ENCODE measurements around the gene EFS.

The EFS gene

DNA sequence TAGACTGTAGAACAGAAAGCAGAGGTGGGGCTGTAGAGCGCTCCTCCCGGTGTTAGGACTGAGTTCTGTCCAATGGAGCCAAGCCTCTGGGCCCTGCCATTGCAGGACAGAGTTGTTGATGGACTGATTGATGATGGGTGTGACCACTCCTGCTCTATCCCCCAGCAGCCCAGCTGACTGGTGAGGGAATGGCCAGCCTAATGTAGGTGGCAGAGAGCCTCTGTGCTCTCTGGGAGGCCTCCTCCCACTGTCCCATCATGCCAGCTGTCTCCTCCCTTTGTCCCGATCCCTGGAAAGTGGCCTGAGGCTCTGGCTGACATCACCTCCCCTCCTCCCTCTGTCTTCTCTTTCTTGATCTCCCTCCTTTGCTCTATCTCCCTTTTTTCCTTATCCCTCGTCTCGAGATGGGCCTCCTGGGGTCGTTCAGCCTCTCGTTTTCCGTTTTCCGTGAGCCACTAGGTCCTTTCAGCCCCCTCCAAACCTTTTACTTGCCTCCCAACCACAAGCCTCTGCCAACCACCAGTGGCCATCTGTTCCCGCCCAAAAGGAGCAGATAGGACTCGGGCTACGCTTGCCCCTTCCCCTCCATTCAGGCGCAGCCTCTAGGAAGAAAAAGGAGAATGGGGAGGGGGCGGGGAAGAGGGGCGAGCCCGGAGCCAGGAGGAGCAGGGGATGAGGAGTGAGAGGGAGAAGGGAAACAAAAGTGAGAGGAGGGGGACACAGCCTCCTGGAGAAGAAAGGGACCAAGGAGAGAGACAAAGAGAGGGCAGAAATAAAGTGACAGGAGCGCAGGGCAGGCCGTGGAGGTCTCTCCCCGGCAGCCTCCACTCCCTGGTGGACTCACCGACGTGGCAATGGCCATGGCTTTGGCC is 572 bp downstream of the EFS start:
- no peaks in the 10 kb centered on the region for H3K9me3 ChIP-seq
- in situ Hi-C loops (cut with MboI; ENCODE audit: low sequenced_read_pairs): no loop called here
- no peaks in the 10 kb centered on the region for H3K36me3 ChIP-seq (replicated peaks)
- no peak for DNase-seq (ENCODE audit: low spot score in 2 of 2)
- H3K27me3 ChIP-seq (ENCODE audit: low read depth): peaks cover 32% of the 10 kb centered on the region
- H3K4me3 ChIP-seq: no peak overlapping the region
- H3K4me1 ChIP-seq: no peaks in the 10 kb centered on the region

DNA sequence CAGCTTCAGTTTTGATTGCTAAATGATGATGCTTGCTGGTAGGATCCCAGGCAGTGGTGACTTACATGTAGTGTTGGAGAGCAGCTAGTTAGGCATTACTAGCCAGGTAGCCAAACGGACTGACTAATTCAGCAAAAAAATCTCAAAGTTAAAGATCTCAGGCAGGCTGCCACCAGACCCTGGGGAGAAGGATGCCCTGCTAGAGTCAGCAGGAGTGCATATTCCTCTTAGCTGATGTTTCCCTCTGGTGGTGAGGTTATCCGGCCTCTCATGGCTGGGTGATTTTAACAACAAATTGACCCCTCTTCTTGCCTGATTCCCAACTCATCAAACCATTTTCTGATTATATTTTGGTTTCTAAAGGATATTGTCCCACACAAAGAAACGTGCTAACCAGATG is 2.8 kb downstream of the EFS start:
- Histone ChIP-seq H3K9me3 (no peaks in the 10 kb centered on the region), H3K27me3 (ENCODE audit: low read depth) (peaks cover 34% of the 10 kb centered on the region), H3K4me1 (no peaks in the 10 kb centered on the region), H3K4me3 (no peak overlapping the region), H3K36me3 (replicated peaks) (no peaks in the 10 kb centered on the region)
- no peak for DNase-seq (ENCODE audit: low spot score in 2 of 2)
- in situ Hi-C loops (cut with MboI; ENCODE audit: low sequenced_read_pairs): no loop called here

DNA sequence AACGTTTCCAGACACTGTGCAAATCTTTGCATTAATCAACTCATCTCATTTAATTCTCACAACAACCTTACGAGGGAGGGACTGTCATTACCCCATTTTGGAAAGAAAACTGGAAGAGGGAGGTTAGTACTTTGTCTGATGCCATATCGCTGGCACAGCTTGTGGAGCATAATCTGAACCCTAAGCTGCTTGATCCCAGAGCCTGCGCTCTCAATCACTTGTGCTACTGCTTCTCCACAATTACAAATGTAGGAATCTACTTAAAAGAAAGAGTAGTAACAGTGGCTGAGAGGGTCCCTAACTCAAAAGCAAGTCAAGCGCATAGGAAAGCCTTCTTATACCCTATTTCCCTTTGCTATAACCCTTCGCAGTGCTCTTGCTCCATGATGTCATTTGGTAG is 3.2 kb downstream of the EFS start:
- H3K4me3 ChIP-seq: no peak overlapping the region
- no peak for DNase-seq (ENCODE audit: low spot score in 2 of 2)

DNA sequence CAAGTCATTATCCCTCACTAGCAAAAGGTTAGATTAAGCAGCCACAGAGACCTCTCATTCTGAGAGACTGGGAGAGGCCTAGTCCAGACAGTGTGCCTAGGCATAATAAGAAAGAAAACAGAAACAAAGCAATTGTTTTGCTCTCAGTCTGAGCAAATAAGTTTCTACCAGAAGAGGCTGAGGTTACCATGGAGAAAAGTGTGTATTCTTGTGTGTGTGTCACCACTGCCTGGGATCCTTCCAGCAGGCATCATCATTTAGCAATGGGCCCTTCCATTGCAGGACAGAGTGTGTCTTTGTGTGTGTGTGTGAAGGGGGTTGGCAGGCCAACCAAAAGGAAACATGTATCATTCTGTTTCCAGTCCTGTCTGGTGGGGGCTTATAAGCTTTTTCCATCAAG is 3.7 kb downstream of the EFS start:
- H3K27me3 ChIP-seq (ENCODE audit: low read depth): peaks cover 33% of the 10 kb centered on the region
- DNase-seq (ENCODE audit: low spot score in 2 of 2): no peak
- no peak overlapping the region for H3K4me3 ChIP-seq
- in situ Hi-C loops (cut with MboI; ENCODE audit: low sequenced_read_pairs): no loop called here
- no peaks in the 10 kb centered on the region for H3K4me1 ChIP-seq
- H3K36me3 ChIP-seq (replicated peaks): no peaks in the 10 kb centered on the region
- no peaks in the 10 kb centered on the region for H3K9me3 ChIP-seq

More for the DNA sequence above, 3.2 kb downstream of the EFS start:
- Histone ChIP-seq H3K4me1 (no peaks in the 10 kb centered on the region), H3K9me3 (no peaks in the 10 kb centered on the region), H3K36me3 (replicated peaks) (no peaks in the 10 kb centered on the region), H3K27me3 (ENCODE audit: low read depth) (peaks cover 34% of the 10 kb centered on the region)
- in situ Hi-C loops (cut with MboI; ENCODE audit: low sequenced_read_pairs): no loop called here

DNA sequence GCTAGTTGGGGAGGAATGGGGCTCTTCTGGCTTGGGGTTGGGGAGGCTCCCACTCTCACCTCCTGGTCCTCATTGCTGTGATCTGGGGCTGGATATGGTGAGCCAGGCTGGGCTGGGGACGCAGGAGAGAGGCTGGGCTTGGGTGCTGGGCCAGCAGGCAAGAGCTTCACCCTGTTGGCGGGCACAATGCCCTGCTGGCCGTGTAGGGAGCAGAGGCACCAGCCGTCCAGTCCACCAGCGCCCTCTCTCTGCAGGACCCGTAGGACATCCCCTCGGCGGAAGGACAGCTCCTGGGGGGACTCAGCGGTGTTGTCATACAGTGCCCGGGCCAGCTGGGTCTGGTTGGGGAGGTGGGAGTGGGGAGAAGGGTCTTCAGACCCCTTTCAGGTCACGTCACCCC is 4.5 kb downstream of the EFS start:
- no peak for DNase-seq (ENCODE audit: low spot score in 2 of 2)
- Histone ChIP-seq H3K27me3 (ENCODE audit: low read depth) (peaks cover 36% of the 10 kb centered on the region), H3K9me3 (no peaks in the 10 kb centered on the region), H3K4me1 (no peaks in the 10 kb centered on the region), H3K4me3 (no peak overlapping the region), H3K36me3 (replicated peaks) (no peaks in the 10 kb centered on the region)
- in situ Hi-C loops (cut with MboI; ENCODE audit: low sequenced_read_pairs): no loop called here

DNA sequence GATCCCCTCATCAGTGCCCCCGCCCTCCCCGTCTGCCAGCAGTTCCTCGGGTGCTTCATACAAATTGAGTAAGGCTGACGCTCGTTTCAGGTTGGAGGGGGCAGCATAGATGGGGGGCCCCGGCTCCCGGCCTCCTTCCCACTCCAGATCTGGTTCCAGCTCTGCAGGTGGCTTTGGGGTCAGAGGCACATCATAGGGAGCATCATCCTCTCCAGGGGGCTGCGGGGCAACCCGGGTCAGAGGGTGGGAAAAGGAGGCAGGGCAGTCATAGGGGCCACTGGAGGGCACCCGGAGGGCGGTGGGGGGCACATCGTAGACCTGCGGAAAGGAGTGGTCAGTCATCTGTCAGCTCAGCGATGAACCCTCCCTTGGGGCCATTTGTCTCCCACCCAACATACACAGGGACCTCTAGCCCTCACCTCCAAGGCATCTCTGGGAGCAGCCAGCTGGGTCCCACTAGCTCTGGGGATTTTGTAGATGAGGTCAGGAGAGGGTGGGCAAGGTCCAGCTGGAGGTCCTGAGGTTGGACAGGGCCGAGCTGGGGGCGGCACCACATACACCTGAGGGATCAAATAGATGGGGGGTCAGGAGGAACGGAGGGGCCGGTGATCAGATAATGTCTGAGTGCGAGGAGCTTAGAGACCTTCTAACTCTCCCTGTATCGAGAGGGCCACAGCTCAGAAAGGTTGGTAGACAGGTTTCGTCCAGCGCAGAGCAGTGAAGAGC is 5.1 kb downstream of the EFS start:
- H3K36me3 ChIP-seq (replicated peaks): no peaks in the 10 kb centered on the region
- H3K4me1 ChIP-seq: no peaks in the 10 kb centered on the region
- no peak overlapping the region for H3K4me3 ChIP-seq
- no peaks in the 10 kb centered on the region for H3K9me3 ChIP-seq
- in situ Hi-C loops (cut with MboI; ENCODE audit: low sequenced_read_pairs): no loop called here
- no peak for DNase-seq (ENCODE audit: low spot score in 2 of 2)
- peaks cover 38% of the 10 kb centered on the region for H3K27me3 ChIP-seq (ENCODE audit: low read depth)

DNA sequence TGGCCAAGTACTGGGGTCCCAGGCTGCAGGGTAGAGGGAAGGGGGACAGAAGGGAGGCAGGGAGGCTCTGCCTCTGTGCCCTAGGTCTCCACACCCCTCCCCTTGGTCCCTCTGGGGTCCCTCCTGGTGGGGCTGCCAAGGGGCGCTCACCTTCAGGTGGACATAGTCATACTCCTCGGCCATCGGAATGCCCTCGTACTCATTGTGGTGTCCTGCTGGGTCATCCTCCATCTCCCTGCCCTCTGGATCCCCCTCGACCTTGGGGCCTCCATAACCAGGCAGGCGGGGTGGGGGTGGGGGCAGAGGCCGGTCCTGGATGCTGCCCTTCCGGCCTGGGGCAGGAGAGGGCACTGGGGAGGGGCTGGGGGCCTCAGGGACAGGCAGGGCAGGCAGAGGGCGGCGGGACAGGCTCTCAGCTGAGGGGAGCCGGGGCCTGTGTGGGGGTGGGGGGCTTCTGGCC is 5.8 kb downstream of the EFS start:
- H3K27me3 ChIP-seq (ENCODE audit: low read depth): peaks cover 35% of the 10 kb centered on the region
- in situ Hi-C loops (cut with MboI; ENCODE audit: low sequenced_read_pairs): no loop called here
- no peak for DNase-seq (ENCODE audit: low spot score in 2 of 2)

DNA sequence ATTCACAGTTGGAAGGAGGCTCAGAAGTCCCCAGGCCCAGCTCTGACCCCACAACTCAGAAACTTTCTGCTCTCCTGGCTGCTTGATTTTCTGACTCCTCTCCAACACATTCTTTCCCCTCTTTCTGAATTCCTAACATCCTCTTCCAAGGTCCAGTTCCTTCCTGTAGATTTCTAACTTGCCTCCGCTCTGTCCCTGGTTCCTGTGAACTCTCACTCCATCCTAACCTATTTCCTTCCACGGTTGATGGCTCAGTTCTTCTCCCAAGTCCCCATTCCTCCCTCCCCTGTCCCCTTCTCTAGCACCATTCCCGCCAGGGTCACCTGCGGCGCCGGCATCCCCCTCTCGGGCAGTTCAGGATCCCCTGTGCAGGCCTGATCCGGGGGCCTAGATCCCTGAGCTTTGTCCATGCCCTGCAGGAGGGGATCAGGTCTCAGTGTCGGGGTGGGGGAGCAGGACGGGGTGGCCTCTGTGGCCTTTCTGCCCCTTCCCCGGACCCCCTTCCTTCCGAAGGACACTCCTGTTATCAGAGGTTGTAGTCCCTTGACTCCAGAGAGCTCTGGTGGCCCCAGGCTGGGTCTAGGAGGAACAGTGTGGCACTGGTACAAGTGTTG is 6.3 kb downstream of the EFS start:
- no peaks in the 10 kb centered on the region for H3K4me1 ChIP-seq
- H3K9me3 ChIP-seq: no peaks in the 10 kb centered on the region
- no peak overlapping the region for H3K4me3 ChIP-seq
- H3K36me3 ChIP-seq (replicated peaks): no peaks in the 10 kb centered on the region
- no peak for DNase-seq (ENCODE audit: low spot score in 2 of 2)
- in situ Hi-C loops (cut with MboI; ENCODE audit: low sequenced_read_pairs): no loop called here
- peaks cover 37% of the 10 kb centered on the region for H3K27me3 ChIP-seq (ENCODE audit: low read depth)

More for the DNA sequence above, 5.8 kb downstream of the EFS start:
- Histone ChIP-seq H3K9me3 (no peaks in the 10 kb centered on the region), H3K4me3 (no peak overlapping the region), H3K4me1 (no peaks in the 10 kb centered on the region), H3K36me3 (replicated peaks) (no peaks in the 10 kb centered on the region)

DNA sequence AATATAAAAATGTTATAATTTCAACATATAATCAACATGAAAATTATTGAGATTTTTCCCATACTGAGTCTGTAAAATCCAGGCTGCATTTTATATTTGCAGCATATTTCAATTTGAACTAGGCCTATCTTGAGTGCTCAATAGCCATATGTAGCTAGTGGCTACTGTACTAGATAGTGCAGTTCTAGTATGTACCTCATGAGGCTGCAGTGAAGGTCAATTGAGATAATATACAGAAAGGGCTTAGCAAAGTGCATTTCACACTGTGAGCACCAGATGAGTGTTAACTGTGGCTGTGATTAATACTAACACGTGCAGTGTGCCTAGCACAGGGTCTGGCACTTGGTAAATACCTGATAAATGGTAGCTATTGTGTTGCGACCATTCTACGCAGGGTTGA is 6.9 kb downstream of the EFS start:
- no peaks in the 10 kb centered on the region for H3K9me3 ChIP-seq
- H3K4me1 ChIP-seq: no peaks in the 10 kb centered on the region
- H3K27me3 ChIP-seq (ENCODE audit: low read depth): peaks cover 44% of the 10 kb centered on the region
- no peak overlapping the region for H3K4me3 ChIP-seq
- H3K36me3 ChIP-seq (replicated peaks): no peaks in the 10 kb centered on the region
- no peak for DNase-seq (ENCODE audit: low spot score in 2 of 2)
- in situ Hi-C loops (cut with MboI; ENCODE audit: low sequenced_read_pairs): no loop called here

DNA sequence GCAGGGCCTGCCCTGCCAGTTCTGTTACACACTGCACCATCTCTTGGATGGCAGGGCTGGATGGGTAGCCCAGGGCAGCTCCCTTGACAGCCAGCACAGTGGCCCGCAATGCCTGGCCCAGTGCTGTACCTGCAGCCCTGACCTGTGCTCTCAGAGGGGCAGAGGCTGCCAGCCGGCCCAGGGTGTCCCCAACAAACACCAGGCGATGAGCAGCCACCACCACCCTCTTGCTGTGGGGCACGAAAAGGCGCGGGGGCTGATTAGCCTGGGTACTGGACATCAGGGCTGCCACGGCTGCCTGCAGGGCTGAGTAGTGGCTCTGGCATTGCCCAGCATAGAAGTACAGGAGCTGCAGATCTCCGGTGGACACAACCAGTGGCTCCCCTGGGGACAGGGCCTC is 7.7 kb downstream of the EFS start:
- Histone ChIP-seq H3K4me3 (no peak overlapping the region), H3K9me3 (no peaks in the 10 kb centered on the region), H3K36me3 (replicated peaks) (no peaks in the 10 kb centered on the region), H3K4me1 (no peaks in the 10 kb centered on the region), H3K27me3 (ENCODE audit: low read depth) (peaks cover 50% of the 10 kb centered on the region)
- no peak for DNase-seq (ENCODE audit: low spot score in 2 of 2)
- in situ Hi-C loops (cut with MboI; ENCODE audit: low sequenced_read_pairs): no loop called here

DNA sequence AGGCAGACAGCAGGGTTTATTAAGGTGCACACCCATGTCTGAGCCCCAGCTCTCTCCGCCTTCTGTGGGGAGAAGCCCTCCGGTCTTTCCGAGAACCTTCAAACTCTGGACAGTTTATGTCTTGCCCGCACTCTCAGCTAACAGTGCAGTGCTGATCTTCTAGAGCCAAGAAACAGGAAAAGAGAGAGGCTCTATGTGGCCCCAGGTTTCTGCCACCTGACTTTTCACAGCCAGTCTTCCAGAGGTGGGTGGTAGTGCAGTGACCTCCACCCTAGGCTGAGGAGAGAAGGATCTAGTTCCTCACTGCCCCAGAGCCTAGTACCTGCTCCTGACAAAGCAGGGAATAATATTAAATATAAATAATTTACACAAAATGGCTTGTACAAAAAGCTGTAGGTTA is 8.3 kb downstream of the EFS start:
- in situ Hi-C loops (cut with MboI; ENCODE audit: low sequenced_read_pairs): no loop called here
- no peaks in the 10 kb centered on the region for H3K4me1 ChIP-seq
- no peaks in the 10 kb centered on the region for H3K9me3 ChIP-seq
- H3K36me3 ChIP-seq (replicated peaks): no peaks in the 10 kb centered on the region
- H3K27me3 ChIP-seq (ENCODE audit: low read depth): peaks cover 51% of the 10 kb centered on the region
- H3K4me3 ChIP-seq: no peak overlapping the region
- DNase-seq (ENCODE audit: low spot score in 2 of 2): no peak

DNA sequence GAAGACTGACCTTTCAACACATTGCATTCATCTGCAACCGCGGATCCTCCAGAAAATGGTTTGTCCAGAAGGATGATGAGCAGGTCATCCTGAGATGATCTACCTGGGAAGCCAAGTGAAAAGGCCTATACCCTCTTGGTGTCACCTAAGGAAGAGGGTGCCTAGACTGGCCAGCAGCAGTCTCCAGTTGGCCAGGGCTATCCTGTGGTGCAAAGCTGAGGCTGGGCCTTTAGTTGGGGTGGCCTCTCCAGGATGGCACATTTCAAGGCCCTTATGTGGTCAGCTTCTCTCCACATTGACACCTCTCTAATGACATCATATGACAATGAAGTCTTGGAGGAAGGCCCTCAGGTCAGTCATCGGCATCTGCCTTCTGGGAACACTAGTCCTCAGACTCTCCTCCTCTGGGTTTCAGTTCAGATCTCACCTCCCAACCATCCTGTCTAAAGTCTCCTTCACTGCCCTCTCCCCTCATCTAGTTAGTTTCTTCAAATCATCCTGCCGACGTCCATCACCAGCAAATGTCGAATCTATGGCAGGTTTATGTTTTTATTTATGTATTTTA is 9.0 kb downstream of the EFS start:
- peaks cover 51% of the 10 kb centered on the region for H3K27me3 ChIP-seq (ENCODE audit: low read depth)
- H3K9me3 ChIP-seq: no peaks in the 10 kb centered on the region
- no peak overlapping the region for H3K4me3 ChIP-seq
- in situ Hi-C loops (cut with MboI; ENCODE audit: low sequenced_read_pairs): no loop called here
- H3K36me3 ChIP-seq (replicated peaks): no peaks in the 10 kb centered on the region
- DNase-seq (ENCODE audit: low spot score in 2 of 2): no peak
- H3K4me1 ChIP-seq: no peaks in the 10 kb centered on the region

DNA sequence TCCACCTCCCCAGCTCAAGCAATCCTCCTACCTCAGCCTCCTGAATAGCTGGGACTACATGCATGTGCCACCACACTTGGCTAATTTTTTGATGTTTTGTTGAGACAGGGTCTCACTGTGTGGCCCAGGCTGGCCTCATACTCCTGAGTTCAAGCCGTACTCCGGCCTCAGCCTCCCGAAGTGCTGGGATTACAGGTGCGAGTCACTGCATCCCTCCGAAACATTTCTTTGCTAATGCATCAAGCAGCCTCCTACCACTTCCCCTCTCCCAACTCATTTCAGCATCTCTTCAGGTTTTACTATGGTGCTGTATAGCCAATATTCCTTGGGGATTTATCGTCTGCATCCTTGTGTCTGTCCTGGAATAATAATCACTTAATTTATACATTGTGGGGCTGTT is 10.0 kb downstream of the EFS start:
- H3K36me3 ChIP-seq (replicated peaks): no peaks in the 10 kb centered on the region
- no peaks in the 10 kb centered on the region for H3K9me3 ChIP-seq
- DNase-seq (ENCODE audit: low spot score in 2 of 2): no peak
- H3K4me3 ChIP-seq: no peak overlapping the region
- H3K4me1 ChIP-seq: no peaks in the 10 kb centered on the region
- in situ Hi-C loops (cut with MboI; ENCODE audit: low sequenced_read_pairs): no loop called here
- H3K27me3 ChIP-seq (ENCODE audit: low read depth): peaks cover 51% of the 10 kb centered on the region

DNA sequence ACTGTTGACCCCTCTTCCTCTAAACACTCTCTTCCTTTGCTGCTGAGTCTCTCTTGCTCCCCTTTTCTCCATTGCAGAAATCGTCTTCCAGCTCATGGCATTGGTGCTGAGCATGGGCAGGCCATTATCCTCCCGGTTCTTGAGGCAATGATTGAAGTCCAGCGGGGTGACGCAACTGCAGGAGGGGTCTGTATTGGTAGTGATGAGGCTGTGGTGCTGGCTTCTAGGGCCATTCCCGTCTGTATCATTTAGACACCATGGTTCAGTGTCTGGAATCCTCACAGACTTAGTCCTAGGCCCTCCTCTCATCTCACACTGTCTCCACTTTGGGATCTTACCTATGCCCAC is 11.6 kb downstream of the EFS start:
- DNase-seq (ENCODE audit: low spot score in 2 of 2): no peak
- peaks cover 51% of the 10 kb centered on the region for H3K27me3 ChIP-seq (ENCODE audit: low read depth)
- H3K9me3 ChIP-seq: no peaks in the 10 kb centered on the region
- H3K4me3 ChIP-seq: no peak overlapping the region
- no peaks in the 10 kb centered on the region for H3K36me3 ChIP-seq (replicated peaks)
- H3K4me1 ChIP-seq: no peaks in the 10 kb centered on the region
- in situ Hi-C loops (cut with MboI; ENCODE audit: low sequenced_read_pairs): no loop called here

All from HAP-1 (cell line).